ENCODE measurements around the gene SMCO4.
"Not testable (repeated sequence)": the region's sequence is repeated elsewhere in the genome, so short reads cannot be mapped to it uniquely, and the experiment has no call there.

Gene SMCO4, protein sequence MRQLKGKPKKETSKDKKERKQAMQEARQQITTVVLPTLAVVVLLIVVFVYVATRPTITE

DNA sequence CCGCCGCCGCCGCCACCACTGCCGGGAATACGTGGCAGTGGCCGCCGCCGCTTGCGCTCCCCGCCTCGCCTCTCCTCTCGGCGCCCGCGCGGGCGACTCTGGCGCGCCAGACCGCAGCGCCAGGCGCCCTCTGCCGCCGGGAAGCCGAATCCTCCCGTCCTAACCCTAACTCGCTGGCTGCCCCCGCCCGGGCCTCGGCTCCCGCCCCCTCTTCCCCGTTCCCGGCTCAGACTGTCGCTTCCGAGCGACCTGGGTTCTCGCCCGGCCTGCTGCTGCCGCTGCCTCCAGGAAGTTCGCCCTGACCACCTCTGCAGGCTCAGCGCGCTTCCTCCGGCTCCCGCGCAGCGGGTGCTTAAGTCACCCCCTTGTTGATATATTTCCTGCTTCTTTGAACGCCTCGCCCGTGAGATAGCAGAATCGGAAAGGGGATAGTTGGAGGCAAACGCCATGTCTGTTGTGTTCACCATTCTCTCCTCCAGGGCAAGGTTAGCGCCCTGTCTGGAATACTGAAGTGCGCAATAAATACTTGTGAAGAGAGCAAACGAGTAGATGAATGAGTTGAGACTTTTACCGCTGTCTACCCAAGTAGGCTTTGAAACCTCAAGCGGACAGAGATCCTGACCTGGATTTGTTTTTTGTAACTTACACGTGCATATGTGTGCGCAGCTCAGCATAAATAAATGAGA is at the start of gene SMCO4:
Gene SMCO4 (minus strand): TSS at position 100 of the 686 bp plus-strand sequence. CDS start 64,202 bp downstream, outside the sequence.
- peak; percentile 79 for DNase-seq (ENCODE audit: low spot score)

DNA sequence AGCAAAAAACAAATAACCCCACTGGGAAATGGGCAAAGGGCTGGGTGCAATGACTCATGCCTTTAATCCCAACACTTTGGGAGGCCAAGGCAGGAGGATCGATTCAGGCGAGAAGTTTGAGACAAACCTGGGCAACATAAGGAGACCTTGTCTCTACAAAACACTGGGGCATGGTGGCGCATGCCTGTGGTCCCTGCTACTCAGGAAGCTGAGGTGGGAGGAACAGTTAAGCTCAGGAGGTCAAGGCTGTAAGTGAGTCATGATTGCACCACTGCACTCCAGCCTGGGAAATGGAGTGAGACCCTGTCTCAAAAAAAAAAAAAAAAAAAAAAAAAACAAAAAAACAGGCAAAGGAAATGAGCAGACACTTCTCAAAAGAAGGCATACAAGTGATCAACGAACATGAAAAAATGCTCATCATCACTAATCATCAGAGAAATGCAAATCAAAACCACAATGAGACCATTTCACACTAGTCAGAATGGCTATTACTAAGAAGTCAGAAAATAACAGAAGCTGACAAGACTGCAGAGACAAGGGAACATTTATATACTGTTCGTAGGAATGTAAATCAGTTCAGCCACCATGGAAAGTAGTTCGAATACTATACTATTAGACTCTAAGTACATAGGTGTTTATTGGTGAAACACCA is 48.2 kb upstream of the SMCO4 start:
- DNase-seq (ENCODE audit: low spot score) = no peak

DNA sequence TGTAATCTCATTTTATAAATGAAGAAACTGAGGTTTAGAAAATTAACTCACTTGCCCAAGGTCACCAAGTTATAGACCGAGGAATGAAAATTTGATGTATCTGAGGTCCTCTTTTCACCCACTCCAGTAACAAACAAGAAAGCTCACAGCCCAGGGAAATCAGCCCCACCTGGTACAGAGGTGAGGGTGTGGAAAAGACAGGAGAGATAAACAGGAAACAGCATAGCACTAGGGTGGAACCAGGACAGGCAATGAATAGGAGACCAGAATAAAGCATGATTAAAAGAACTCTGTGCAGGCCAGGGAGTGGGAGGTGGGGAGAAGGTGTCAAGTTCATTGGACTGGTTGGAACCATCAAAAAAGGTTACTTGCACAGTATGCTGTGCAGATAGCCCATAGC is 46.2 kb upstream of the SMCO4 start:
- DNase-seq (ENCODE audit: low spot score) = no peak

DNA sequence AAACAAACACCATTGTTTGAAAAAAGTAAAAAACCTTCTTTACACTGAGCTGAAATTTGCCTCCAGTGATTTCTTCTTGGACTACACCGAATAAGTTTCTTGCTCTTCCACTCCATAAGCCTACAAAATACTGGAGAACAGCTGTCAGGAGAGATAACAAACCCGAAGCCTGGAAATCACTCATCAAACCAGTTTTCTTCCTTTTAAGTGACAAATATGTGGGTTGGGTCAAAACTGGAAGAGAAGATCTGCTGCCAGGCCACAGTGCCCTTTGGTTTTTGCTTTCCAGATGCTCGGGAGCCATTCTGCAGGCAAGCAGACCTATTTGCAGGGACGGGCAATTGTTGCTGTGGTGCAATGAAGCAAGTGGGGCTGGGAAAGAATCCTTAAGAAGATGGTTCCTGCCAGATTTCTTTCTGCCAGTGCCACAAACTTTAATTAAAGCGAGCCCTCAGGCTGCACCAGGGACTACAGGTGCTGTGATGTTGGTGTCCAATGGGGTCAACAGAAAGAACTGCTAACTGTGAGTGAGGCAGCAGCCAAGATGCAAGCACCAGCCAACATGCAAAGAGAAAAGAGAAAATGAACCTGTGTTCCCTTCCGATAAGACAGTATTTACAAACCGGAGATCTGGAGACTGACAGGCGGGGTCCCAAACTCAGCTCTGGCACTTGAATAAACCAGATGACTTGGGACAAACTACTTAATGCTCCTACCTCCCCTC is 44.8 kb upstream of the SMCO4 start:
- DNase-seq (ENCODE audit: low spot score) = no peak

DNA sequence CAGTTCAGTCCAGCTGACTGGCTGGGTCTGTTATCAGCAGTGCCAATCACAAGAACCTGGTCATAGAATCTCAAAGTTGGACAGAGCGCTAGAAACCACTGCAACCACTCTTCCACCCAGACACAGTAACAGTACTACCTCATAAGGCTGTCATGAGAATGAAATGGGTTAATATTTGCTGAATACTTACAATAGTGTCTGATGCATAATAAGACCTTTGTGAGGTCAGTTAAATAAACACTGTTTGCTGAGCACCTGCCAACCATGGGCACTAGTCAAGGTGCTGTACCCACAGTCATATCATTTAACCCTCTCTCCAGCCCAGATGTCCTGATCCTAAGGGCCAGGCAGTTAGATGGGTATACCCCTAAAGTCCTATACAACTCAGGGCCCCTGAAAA is 44.2 kb upstream of the SMCO4 start:
- not testable (repeated sequence) for DNase-seq (ENCODE audit: low spot score)

DNA sequence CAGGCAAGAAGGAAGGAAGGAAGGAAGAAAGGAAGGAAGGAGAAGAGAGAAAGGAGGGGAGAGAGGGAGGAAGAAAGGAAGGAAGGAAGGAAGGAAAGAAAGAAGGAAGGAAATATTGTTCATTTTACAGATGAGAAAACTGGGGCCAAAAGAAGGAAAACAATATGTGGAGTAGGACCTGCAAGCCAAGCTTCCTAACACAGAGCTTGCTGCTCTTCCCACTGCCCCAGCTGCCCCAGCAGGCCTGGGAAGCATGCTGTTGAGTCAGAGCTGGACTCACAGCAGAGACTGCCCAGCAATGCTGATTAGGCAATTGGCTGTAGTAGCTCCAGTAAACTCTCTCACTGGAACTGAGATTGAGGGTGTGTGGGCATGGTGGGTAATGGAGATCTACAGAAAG is 42.6 kb upstream of the SMCO4 start:
- peak; percentile 37 for DNase-seq (ENCODE audit: low spot score)

DNA sequence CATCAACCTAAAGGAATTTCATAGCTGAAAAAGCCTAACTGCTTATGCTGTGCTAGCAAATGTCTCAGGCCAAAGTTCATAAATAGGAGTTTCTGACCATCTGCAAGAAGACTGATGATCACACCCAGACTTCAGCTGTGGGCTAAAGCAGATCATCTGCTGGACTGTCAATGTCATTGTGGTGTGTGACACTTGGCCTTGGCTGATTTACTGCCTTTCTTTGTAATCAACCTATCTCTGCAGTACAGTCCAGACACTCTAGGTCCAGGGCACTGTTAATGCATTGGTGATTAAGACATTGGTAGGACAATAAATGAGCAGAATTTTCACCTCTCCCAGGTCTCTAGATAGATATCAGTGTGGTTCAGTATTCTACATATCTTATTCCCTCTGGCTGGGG is 40.3 kb upstream of the SMCO4 start:
- no peak for DNase-seq (ENCODE audit: low spot score)

DNA sequence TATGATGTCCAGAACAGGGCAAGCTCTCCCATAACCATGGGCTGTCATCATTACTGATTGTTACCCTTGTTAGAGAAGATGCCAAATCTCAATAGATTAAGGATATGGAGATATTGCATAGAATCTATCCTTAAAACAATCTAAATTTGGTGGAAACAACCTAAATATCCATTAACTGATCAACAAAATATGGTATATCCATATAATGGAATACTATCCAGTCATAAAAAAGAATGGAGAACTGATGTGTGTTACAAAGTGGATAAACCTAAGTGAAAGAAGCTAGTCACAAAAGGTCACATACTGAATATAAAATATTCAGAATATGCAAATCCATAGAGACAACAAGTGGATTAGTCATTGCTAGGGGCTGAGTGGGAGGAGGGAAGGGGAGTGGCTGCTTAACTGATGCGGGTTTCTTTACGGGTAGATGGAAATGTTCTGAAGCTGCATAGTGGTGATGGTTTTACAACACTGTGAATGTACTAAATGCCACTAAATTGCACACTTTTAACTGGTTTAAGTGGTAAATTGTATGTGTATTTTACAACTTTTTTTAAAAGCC is 36.1 kb upstream of the SMCO4 start:
- no peak for DNase-seq (ENCODE audit: low spot score)

DNA sequence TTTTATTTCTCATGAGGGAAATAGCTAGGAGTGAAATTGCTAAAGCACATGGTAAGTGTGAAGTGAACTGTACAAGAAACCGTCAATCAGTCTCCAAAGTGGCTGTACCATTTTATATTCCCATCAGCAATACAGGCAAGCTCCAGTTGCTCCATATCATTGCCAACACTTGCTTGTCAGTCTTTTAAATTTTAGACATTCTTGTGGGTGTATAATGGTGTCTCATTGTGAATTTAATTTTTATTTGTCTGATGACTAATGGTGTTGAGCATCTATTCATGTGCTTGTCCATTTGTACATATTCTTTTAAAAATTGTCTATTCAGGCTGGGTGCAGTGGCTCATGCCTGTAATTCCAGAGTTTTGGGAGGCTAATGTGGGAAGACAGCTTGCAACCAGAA is 34.1 kb upstream of the SMCO4 start:
- DNase-seq (ENCODE audit: low spot score) = no peak

DNA sequence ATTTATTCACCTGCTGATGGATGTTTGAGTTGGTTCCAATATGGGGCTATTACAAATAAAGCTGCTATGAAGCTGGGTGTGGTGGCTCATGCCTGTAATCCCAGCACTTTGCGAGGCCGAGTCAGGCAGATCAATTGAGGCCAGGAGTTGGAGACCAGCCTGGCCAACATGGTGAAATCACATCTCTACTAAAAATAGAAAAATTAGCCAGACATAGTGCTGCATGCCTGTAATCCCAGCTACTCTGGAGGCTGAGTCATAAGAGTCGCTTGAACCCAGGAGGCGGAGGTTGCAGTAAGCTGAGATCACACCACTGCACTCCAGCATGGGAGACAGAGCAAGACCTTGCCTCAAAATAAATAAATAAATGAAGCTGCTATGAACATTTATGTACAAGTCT is 33.7 kb upstream of the SMCO4 start:
- not testable (repeated sequence) for DNase-seq (ENCODE audit: low spot score)

DNA sequence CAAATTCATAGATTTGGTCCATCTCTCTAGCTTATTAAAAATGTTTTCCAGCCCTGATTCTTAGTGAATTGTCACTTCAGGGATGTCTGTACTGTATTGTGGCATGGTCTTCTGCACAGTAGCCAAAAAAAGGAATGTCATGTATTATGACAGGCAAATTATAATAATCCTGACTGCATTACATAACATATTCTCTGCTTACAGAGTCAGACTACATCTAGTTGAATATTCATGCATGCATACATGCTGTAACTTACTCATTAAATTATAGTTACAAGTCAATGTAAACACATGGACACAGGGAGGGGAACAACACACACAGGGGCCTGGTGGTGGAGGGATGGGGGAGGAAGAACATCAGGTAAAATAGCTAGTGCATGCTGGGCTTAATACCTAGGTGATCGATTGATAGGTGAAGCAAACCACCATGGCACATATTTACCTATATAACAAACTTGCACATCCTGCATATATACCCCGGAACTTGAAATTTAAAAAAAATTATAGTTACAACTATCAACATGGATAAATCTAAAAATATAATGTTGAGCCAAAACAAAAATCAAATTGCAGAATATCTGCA is 31.5 kb upstream of the SMCO4 start:
- DNase-seq (ENCODE audit: low spot score) = no peak

DNA sequence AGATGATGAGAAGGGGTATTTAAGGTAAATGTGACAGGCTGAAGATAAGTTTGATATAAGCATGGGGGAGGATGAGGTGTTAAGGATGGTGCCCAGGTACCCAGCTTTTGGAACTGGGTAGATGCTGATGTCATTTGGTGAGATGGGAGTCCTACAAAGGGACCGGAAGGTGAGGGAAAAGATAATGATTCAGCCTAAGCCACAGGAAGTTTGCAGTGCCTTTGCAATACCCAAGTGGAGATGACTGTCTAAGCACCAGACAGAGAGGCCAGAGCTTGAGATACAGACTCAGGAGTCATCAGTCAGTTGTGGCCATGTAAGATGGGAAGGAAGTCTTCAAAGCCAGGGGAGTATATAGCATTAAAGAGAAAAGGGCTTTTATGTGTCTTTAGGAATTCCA is 30.0 kb upstream of the SMCO4 start:
- DNase-seq (ENCODE audit: low spot score) = no peak

DNA sequence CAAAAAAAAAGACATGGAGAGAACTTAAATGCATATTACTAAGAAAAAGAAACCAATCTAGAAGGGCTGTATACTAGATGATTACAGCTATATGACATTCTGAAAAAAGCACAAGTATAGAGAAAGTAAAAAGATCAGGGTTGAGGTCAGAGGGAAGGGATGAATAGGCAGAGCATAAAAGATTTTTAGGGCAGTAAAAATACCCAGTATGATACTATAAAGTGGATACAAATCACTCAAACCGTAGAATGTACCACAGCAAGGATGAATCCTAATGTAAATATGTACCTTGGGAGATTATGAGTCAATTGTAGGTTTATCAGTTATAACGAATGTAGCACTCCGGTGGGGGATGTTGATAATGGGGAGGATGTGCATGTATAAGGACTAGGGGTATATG is 29.4 kb upstream of the SMCO4 start:
- DNase-seq (ENCODE audit: low spot score) = no peak

DNA sequence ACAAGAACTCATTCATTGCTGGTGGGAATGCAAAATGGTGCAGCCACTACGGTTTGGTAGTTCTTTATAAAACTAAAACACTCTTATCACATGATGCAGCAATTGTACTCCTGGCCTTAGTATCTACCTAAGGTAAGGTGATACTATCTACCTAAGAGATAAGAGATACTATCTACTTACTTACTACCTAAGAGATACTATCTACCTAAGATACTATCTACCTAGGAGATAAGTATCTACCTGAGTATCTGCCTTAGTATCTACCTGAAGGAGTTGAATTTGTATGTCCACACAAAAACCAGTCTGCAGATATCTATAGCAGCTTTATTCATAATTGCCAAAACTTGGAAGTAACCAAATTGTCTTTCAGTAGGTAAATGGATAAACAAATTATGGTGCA is 29.0 kb upstream of the SMCO4 start:
- no peak for DNase-seq (ENCODE audit: low spot score)

DNA sequence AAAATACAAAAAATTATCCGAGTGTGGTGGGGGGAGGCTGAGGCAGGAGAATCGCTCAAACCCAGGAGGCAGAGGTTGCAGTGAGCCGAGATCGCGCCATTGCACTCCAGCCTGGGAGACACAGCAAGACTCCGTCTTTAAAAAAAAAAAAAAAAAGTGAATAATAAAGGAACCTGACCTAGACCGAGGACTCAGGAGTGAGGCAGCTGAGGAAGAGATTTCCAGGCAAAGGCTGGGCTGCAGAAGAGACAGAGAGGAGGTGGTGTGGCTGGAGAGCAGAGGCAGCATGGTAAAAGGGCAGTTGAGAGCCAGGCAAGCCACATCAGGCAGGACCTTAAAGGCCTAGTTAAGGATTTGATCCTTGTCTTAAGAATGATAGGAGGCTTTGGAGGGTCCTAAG is 28.4 kb upstream of the SMCO4 start:
- no peak for DNase-seq (ENCODE audit: low spot score)

DNA sequence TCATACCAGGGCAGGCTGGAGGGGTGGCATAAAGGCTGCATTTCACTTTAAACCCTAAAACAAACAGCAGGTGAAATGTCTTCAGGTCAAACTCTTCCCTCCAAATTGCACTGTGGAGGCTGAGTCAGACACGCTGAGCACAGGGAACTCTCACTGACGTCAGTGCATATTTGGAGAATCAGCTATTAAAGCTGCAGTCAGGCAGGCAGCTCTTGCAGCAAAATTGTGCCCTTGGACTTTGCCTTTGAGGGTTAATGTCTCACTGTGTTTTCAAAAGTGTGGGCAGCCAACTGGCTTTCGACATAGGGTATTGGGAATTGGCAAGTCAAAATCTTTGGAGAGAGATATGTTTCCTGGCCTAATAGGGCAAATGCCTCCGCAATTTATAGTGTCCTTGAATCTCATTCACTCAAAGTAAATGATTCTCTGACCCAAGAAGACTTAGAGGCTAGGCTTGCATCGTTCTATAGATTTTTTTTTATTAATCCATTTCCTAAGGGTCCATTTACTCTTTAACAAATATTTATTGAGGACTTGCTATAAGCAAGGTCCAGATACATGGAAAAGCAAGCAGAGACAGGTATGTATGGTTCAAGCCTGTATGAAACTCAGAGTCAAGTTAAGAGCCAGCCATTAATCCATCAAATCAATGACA is 27.7 kb upstream of the SMCO4 start:
- DNase-seq (ENCODE audit: low spot score) = peak; percentile 21

DNA sequence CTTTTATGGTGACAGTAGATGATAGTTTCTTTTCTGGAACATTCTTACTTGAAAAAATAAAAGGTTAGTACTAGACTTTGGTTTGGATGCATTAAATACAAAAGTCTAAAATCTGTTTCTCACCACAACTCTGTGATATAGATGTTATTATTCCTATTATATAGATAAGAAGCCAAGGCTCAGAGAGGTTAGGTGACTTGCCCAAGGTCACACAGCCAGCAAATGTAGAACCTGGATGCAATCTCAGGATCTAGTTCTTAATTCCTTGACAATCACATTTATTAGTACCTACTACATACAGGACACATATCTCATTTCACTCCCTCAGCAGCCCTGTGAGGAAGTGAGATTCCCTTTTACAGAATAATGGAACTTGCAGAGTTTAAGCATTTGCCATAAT is 26.3 kb upstream of the SMCO4 start:
- no peak for DNase-seq (ENCODE audit: low spot score)

DNA sequence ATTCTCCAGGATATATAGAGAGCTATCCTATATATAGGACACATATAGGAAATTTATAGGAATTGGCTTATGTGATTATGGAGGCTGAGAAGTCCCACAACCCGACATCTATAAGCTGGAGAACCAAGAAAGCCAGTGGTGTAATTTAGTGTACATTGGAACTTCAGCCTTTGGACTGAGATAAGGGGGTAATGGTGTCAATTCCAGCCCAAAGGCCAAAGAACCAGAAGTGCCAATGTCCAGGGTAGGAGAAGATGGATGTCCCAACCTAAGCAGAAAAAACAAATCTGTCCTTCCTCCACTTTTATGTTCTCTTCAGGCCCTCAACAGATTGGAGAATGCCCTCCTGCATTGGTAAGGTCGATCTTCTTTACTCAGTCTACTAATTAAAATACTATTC is 25.5 kb upstream of the SMCO4 start:
- DNase-seq (ENCODE audit: low spot score) = no peak

DNA sequence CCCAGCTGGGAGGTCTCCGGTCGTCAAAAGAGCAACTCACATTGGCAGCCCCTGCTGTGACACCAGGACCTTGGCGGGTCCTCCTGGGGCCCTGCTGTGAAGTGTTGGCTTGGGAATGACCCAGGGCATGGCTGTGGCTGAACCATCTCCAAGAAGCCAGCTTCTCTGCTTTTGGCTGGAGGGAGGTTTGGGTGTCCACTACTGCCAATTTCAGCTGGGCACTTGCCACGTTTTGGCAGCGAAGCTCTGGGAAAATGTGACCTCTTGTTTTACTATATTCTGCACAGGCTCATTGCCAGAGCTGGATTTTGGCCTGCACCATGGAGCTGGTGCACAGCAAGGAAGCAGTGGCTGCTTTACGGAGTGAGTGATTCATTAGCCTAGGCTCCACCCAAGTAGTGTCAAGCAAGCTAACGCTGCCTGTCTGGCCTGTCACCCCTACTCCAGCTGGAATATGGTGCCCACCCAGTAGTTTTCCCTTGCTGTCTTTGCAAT is 24.3 kb upstream of the SMCO4 start:
- DNase-seq (ENCODE audit: low spot score) = no peak

DNA sequence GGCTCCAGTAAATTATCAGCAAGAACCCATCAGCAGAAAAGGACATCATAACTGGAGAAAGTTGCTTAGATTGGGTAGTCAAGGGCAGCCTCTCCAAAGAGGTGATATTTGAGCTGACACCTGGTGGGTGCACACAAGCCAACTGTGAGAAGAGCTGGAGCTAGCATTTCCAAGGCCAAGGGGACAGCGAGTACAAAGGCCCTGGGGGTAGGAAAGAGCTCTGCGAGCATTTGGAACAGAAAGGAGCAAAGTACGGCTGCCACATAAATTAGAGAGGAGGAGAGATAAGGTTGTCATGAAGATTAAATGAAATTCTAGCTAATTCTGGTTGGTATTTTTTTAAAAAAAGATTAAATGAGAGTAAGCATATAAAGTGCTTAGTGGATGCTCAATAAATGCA is 21.7 kb upstream of the SMCO4 start:
- no peak for DNase-seq (ENCODE audit: low spot score)

DNA sequence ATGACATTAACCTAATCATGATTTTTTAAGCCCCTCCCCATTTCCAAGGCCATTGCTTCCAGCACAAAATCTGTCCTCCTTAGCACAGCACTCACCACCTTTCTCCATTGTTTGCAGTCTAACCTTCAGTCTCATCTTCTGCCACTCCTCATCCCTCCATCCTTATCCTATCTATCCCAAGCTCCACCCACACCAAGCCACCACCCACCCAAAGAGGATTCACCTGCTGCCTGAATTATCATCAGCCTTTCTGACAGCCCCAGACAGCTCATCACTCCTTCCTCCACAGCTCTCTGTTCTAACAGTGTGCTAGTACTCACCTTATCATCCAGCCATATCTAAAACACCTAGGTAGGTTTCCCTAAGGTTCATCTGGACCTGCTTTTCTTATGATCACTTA is 20.7 kb upstream of the SMCO4 start:
- no peak for DNase-seq (ENCODE audit: low spot score)
